Measurements from ENCODE around the gene CNTN5. TPM values are rescaled to one million over a fixed set of nuclear protein-coding genes. Genes with fewer than 3 reads are reported as not detected.

Gene CNTN5
- total RNA-seq, 4 donors from 2014 or later, result not detected

GRCh38 chr11:99531468-99531867 is 510.7 kb downstream of the CNTN5 start:
- TF ChIP-seq CTCF (IDR thresholded peaks at IDR 0.05; ENCODE audit: low read depth), result no peak

GRCh38 chr11:99534812-99535211 is 514.1 kb downstream of the CNTN5 start:
- no peak for TF ChIP-seq CTCF (IDR thresholded peaks at IDR 0.05; ENCODE audit: low read depth)

GRCh38 chr11:99535406-99535805 is 514.7 kb downstream of the CNTN5 start:
- TF ChIP-seq CTCF (IDR thresholded peaks at IDR 0.05; ENCODE audit: low read depth), result no peak

GRCh38 chr11:99535819-99536218 is 515.1 kb downstream of the CNTN5 start:
- TF ChIP-seq CTCF (IDR thresholded peaks at IDR 0.05; ENCODE audit: low read depth), result no peak

GRCh38 chr11:99537681-99538080 is 516.9 kb downstream of the CNTN5 start:
- no peak for TF ChIP-seq CTCF (IDR thresholded peaks at IDR 0.05; ENCODE audit: low read depth)

- no peak for TF ChIP-seq CTCF (IDR thresholded peaks at IDR 0.05; ENCODE audit: low read depth)
These were observed 524.9 kb downstream of the CNTN5 start for GRCh38 chr11:99545616-99546015.

- TF ChIP-seq CTCF (IDR thresholded peaks at IDR 0.05; ENCODE audit: low read depth), result no peak
These were observed 527.5 kb downstream of the CNTN5 start for GRCh38 chr11:99548264-99548663.

Data from subcutaneous adipose tissue (tissue), 4 donors.